B cell (primary cell): ENCODE measurements around the gene ANKRD33B. TPM values are rescaled to one million over a fixed set of nuclear protein-coding genes. Genes with fewer than 3 reads are reported as not detected.

Experiments
- ATAC-seq: fragments of 200-7000 bp; cut with Tn5 transposase; one replicate; pipeline ENCODE4 v1.10.0; 2021; ENCODE audit warnings: low read depth, mild to moderate bottlenecking, moderate number of reproducible peaks, moderate library complexity
- CTCF ChIA-PET: fragments of 350-600 bp; sonication (Branson Sonifier 250); formaldehyde crosslinking; loops from one replicate; lab custom pipeline; 2021; ENCODE audit warnings: antibody characterized with exemption, inconsistent platforms; lab: Charles Lee
- POLR2A ChIA-PET: fragments of 350-600 bp; sonication (Branson Sonifier 250); formaldehyde crosslinking; loops from one replicate; lab custom pipeline; 2021; ENCODE audit warnings: antibody characterized with exemption; lab: Charles Lee
- DNase-seq: peaks from one replicate; pipeline ENCODE4 v3.0.0; 2013
- H2AFZ ChIP-seq: 2 replicates; pipeline ENCODE4 v1.6.1; 2012; ENCODE audit warnings: mild to moderate bottlenecking, low read depth, low read length; ENCODE audit not compliant: insufficient read depth, poor library complexity, severe bottlenecking
- H3K27ac ChIP-seq, 2 donors: 1 replicate in 1 of 2; 2 replicates in 1 of 2; pipeline ENCODE4 v1.5.1; 2012 to 2013; ENCODE audit warnings: low read length in 2 of 2, mild to moderate bottlenecking in 2 of 2, moderate library complexity in 1 of 2
- H3K27me3 ChIP-seq, 4 experiments: fragments of 200-600 bp in 1 of 4; sonication (generic) in 1 of 4; replicated peaks in 1 of 4; 1 replicate in 2 of 4; 2 replicates in 2 of 4; pipeline versions ENCODE4 v1.6.1 to v1.7.0; 2013 to 2016; ENCODE audit warnings: low read length in 3 of 4, mild to moderate bottlenecking in 2 of 4, mixed read lengths in 1 of 4, moderate library complexity in 1 of 4; ENCODE audit not compliant: insufficient read depth in 4 of 4, control insufficient read depth in 3 of 4; ENCODE audit errors: control extremely low read depth in 1 of 4
- H3K36me3 ChIP-seq, 2 experiments: replicated peaks in 1 of 2; 1 replicate in 1 of 2; 2 replicates in 1 of 2; pipeline versions ENCODE4 v1.6.1 to v1.7.1; 2013; ENCODE audit warnings: low read length in 1 of 2; ENCODE audit not compliant: insufficient read depth in 2 of 2, control insufficient read depth in 1 of 2; ENCODE audit errors: control extremely low read depth in 1 of 2, extremely low read depth in 1 of 2
- H3K4me1 ChIP-seq, 2 donors: fragments of 200-600 bp in 1 of 2; sonication (generic) in 1 of 2; 1 replicate in 1 of 2; 2 replicates in 1 of 2; pipeline versions ENCODE4 v1.5.1 to v1.6.1; 2013 to 2017; ENCODE audit warnings: low read length in 2 of 2; ENCODE audit not compliant: control insufficient read depth in 2 of 2, insufficient read depth in 2 of 2
- H3K4me2 ChIP-seq: replicated peaks from 2 replicates; pipeline ENCODE3; 2012; ENCODE audit warnings: mild to moderate bottlenecking, low read depth, low read length; ENCODE audit not compliant: poor library complexity, severe bottlenecking
- H3K4me3 ChIP-seq, 5 experiments: fragments of 200-600 bp in 1 of 5; sonication (generic) in 1 of 5; 1 replicate in 3 of 5; 2 replicates in 2 of 5; pipeline versions ENCODE4 v1.5.1 to v1.7.0; 2011 to 2016; ENCODE audit warnings: low read length in 4 of 5, mild to moderate bottlenecking in 4 of 5, low read depth in 2 of 5, control low read depth in 1 of 5, moderate library complexity in 1 of 5; ENCODE audit not compliant: insufficient read depth in 1 of 5; ENCODE audit errors: control extremely low read depth in 1 of 5, extremely low read depth in 1 of 5
- H3K79me2 ChIP-seq: fragments of 200-600 bp; sonication (generic); one replicate; pipeline ENCODE4 v1.6.0; 2016; ENCODE audit warnings: low read length; ENCODE audit not compliant: control insufficient read depth, insufficient read depth
- H3K9ac ChIP-seq: fragments of 200-600 bp; sonication (generic); 2 replicates; pipeline ENCODE4 v1.6.1; 2017; ENCODE audit warnings: mild to moderate bottlenecking, low read length, moderate library complexity
- H3K9me3 ChIP-seq, 3 donors: one replicate each; pipeline versions ENCODE4 v1.6.1 to v1.7.1; 2013; ENCODE audit warnings: low read length in 2 of 3; ENCODE audit not compliant: control insufficient read depth in 2 of 3, insufficient read depth in 1 of 3; ENCODE audit errors: control extremely low read depth in 1 of 3
- H4K20me1 ChIP-seq: 2 replicates; pipeline ENCODE4 v1.6.0; 2012; ENCODE audit warnings: mild to moderate bottlenecking, low read length; ENCODE audit not compliant: insufficient read depth, control insufficient read depth, poor library complexity, severe bottlenecking
- H3K27ac Mint-ChIP-seq: one replicate; pipeline ENCODE4 v1.8.0; 2021; ENCODE audit warnings: mixed read lengths
- H3K27me3 Mint-ChIP-seq: one replicate; pipeline ENCODE4 v1.8.0; 2021; ENCODE audit warnings: mixed read lengths
- H3K4me1 Mint-ChIP-seq: one replicate; pipeline ENCODE4 v1.8.0; 2021; ENCODE audit warnings: mixed read lengths
- H3K4me3 Mint-ChIP-seq: one replicate; pipeline ENCODE4 v1.8.0; 2021; ENCODE audit warnings: mixed read lengths
- H3K9me3 Mint-ChIP-seq: one replicate; pipeline ENCODE4 v1.8.0; 2022; ENCODE audit warnings: mixed read lengths; ENCODE audit not compliant: insufficient read depth
- CTCF ChIP-seq: fragments of 200-600 bp; IDR thresholded peaks from one replicate; pipeline ENCODE4 v1.8.0; 2022; ENCODE audit warnings: antibody characterized with exemption, mild to moderate bottlenecking
- EZH2 ChIP-seq: IDR thresholded peaks from 2 replicates; pipeline ENCODE4 v1.6.1; 2012; ENCODE audit warnings: borderline replicate concordance, low read depth, mild to moderate bottlenecking, moderate library complexity, low read length; ENCODE audit not compliant: insufficient read depth, poor library complexity, severe bottlenecking
- WGBS: methylation state at CpG from one replicate; pipeline ENCODE4 v1.1.5; 2013; ENCODE audit warnings: missing lambda C conversion rate; ENCODE audit not compliant: insufficient coverage; 5-methylcytosine and 5-hydroxymethylcytosine counted together
- intact Hi-C: fragments of 100-400 bp; cut with micrococcal nuclease; formaldehyde crosslinking; loops from one replicate; pipeline ENCODE4 v1.10.0; 2022
- polyA plus RNA-seq: library from polyadenylated mRNA; depleted of rRNA; stranded (reverse); fragments of >200 nt; gene quantifications from 2 replicates; pipeline ENCODE4 v1.2.3, GENCODE V29; 2012
- total RNA-seq, 2 donors: library from RNA; stranded (reverse); fragments of 120-200 nt in 1 of 2; gene quantifications; 1 replicate in 1 of 2; 2 replicates in 1 of 2; pipeline versions ENCODE4 v1.2.3 to v1.2.4, GENCODE V29; 2013 to 2022

The ANKRD33B gene
- total and polyA plus RNA-seq, 2 donors (not counting 1 experiment from before 2014, with no cell fraction given): 2.9 to 23.4 TPM

- 100% methylated on average over 8 of the region's 12 CpGs for WGBS
- Histone ChIP-seq H3K4me1 (no peaks in the 10 kb centered on the region), H3K27ac (no peak overlapping the region), H3K9ac (no peak overlapping the region), H4K20me1 (no peaks in the 10 kb centered on the region), H3K79me2 (peaks cover 16% of the 10 kb centered on the region), H3K9me3 (no peaks in the 10 kb centered on the region), H3K4me3 (no peak overlapping the region), H3K4me2 (no peak overlapping the region), H2AFZ (no peak overlapping the region), H3K27me3 (no peaks in the 10 kb centered on the region), H3K36me3 (peaks cover 2 to 24% of the 10 kb centered on the region in 2 experiments)
- POLR2A ChIA-PET: no interaction called here
- Mint-ChIP-seq H3K27me3 (no peaks in the 10 kb centered on the region), H3K4me1 (peaks cover 4% of the 10 kb centered on the region), H3K27ac (peak overlapping the region; percentile 56), H3K9me3 (peaks cover 3% of the 10 kb centered on the region), H3K4me3 (no peak overlapping the region)
- TF ChIP-seq CTCF (no peak), EZH2 (no peak)
- intact Hi-C loops: no loop called here
- CTCF ChIA-PET: no interaction called here
- ATAC-seq (no peak), DNase-seq (no peak)
Measured at GRCh38 chr5:10653751-10654400, 90.0 kb downstream of the ANKRD33B start.

GRCh38 chr5:10654566-10654965 lies 90.7 kb downstream of the ANKRD33B start:
- Histone ChIP-seq H3K4me2 (no peak overlapping the region), H3K9ac (no peak overlapping the region), H3K4me1 (no peaks in the 10 kb centered on the region), H2AFZ (no peak overlapping the region), H3K4me3 (no peak overlapping the region), H3K36me3 (peaks cover 2 to 24% of the 10 kb centered on the region in 2 experiments), H3K27ac (no peak overlapping the region), H3K27me3 (no peaks in the 10 kb centered on the region), H3K9me3 (no peaks in the 10 kb centered on the region), H3K79me2 (peaks cover 12% of the 10 kb centered on the region), H4K20me1 (no peaks in the 10 kb centered on the region)
- ATAC-seq (no peak), DNase-seq (no peak)
- CTCF ChIA-PET: no interaction called here
- POLR2A ChIA-PET: no interaction called here
- Mint-ChIP-seq H3K4me3 (no peak overlapping the region), H3K27me3 (no peaks in the 10 kb centered on the region), H3K27ac (peak overlapping the region; percentile 42), H3K4me1 (peaks cover 4% of the 10 kb centered on the region), H3K9me3 (peaks cover 3% of the 10 kb centered on the region)
- intact Hi-C loops: no loop called here
- TF ChIP-seq CTCF (no peak), EZH2 (no peak)
- 98% methylated on average over 9 of the region's 13 CpGs for WGBS
